G401 (cell line): ENCODE measurements around the gene MTAP. TPM values are rescaled to one million over a fixed set of nuclear protein-coding genes. Genes with fewer than 3 reads are reported as not detected.
A peak's percentile ranks its signal among the peaks of the same experiment; 100 is the strongest.

ENCODE experiments used
- DNase-seq: peaks from one replicate; pipeline ENCODE4 v3.0.0-alpha.2; 2015; ENCODE audit warnings: low spot score
- in situ Hi-C: cut with HindIII; loops from 2 replicates; pipeline ENCODE4 v1.10.0; 2016; ENCODE audit warnings: low sequenced_read_pairs, mixed read lengths
- total RNA-seq: library from RNA; depleted of rRNA; stranded (reverse); fragments of >200 nt; shearing (Covaris generic); gene quantifications from 2 replicates; pipeline ENCODE4 v1.2.3, GENCODE V29; 2014

MTAP gene
- total RNA-seq, 1 experiment from 2014 or later, result 15.1 TPM

GRCh38 chr9:21801683-21802417 lies 586 bp upstream of the MTAP start:
- peak; percentile 68 for DNase-seq
- in situ Hi-C loops, result no loop called here

DNA sequence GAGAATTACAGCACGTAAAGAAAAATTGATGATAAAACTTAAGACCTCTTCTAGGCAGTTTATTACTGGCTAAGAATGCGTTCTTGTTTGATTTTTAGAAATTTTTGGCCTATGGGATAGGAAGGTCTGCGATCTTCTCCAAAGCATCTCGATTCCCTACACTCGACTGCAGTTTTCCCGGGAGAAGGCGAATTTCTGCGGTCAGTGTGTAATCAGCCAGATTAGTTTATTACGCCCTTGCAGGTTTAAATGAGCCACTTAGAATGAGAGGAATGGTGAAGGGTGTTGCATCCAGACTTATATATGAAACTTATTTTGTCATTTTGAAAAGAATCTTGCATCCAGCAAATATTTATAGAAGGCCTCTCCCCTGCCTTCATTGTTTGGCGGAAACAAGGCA lies 1.2 kb downstream of the MTAP start:
- in situ Hi-C loops, result no loop called here
- DNase-seq, result peak; percentile 19

GRCh38 chr9:21804331-21804730 lies 1.9 kb downstream of the MTAP start:
- in situ Hi-C loops, result no loop called here
- DNase-seq, result peak; percentile 67

DNA sequence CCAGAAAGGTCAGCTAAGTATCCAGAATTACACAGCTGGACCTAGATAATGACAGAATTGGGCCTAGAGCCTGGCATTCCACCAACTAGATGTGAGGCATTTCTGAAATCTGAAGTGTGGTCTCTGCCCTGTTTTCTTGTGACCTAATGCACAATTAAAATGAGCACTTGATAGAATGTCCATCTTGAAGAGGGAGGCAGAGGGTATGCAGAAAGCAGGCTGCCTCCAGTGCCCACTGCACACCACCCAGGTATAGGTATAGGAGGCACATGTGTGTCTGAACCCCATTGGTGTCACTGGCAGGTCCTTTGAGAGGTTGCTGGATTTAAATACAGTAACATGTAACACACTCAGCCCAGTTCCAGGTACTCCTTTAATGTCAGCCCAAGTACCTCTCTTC lies 2.4 kb downstream of the MTAP start:
- in situ Hi-C loops, result no loop called here
- no peak for DNase-seq

DNA sequence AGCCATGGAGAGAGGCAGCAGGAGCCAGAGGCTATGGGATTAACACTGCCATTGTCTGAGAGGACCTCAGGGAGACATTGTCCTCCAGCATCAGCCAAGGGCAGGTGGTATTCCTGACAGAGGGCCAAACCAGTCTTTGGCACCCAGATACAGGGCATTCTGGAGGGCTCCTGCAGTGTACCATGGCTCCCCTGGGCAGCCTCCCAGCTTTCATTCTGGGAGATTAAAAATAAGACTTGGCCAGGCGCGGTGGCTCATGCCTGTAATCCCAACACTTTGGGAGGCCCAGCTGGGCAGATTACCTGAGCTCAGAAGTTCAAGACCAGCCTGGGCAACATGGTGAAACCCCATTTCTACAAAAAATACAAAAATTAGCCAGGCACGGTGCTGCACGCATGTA lies 4.2 kb downstream of the MTAP start:
- in situ Hi-C loops, result no loop called here
- no peak for DNase-seq

GRCh38 chr9:21810388-21810787 lies 8.0 kb downstream of the MTAP start:
- in situ Hi-C loops, result no loop called here
- DNase-seq, result no peak

GRCh38 chr9:21810881-21811280 lies 8.4 kb downstream of the MTAP start:
- in situ Hi-C loops, result no loop called here
- DNase-seq, result peak; percentile 18

DNA sequence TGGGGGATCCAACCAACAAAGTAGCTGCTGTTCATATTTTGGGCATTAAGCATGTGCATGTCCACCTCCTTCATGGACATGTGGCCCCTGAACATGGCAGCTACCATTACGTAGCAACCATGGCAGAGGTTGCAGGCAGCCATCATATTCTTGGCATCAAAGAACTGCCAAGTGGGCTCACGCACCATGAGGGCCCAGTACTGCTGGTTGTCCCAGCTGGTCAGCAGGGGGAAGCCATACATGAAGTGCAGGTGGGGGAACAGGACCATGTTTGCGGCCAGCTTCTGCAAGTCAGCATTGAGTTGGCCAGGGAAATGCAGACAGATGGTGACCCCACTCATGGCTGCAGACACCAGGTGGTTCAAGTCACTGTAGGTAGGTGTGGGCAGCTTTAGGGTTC lies 9.5 kb downstream of the MTAP start:
- DNase-seq, result peak; percentile 23
- in situ Hi-C loops, result no loop called here

GRCh38 chr9:21812415-21812814 lies 10.0 kb downstream of the MTAP start:
- in situ Hi-C loops, result no loop called here
- DNase-seq, result no peak

GRCh38 chr9:21812946-21813568 lies 10.6 kb downstream of the MTAP start:
- in situ Hi-C loops, result no loop called here

DNA sequence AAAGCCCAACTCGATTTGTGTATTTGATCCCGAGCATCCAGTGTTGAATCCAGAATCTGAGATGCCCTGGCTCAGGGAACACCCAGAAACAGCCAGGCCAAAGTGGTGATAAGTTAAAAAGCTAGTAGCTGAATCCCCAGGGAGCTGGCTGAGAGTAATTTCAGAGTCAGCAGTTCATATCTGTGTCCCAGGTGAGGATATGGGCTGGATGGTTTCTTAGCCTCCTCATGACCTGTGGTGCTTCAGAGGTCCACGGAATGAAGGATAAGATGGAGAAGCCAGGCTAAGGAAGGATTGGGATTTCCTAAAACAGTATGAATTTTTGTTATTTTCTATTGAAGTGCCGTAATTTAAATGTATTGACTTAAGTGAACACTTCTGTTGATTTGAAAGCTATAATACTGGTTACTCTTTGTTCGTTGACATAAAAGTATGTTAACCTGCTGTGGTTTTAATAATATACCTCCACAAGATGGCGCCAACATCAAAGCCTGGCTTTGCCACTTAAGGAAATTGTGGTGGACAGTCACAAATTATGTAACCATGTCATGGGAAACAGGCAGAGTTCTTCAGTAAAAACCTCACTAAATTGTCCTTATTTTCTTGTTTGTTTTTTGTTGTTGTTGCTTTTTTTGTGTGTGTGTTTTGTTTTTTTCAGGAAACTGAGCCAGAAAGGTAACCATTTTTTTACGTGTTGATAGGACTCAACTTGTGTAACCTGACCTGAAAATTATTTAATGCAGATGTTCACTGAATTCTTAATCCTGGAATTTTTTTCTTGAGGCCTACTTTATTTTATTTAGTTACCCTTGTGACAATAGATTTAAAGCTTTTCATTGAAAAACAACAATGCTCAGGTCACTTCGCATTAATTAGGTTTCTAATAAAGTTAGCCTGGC lies 11.4 kb downstream of the MTAP start:
- in situ Hi-C loops, result no loop called here
- DNase-seq, result peak; percentile 80

More at GRCh38 chr9:21812946-21813568, 10.6 kb downstream of the MTAP start:
- peak; percentile 24 for DNase-seq

GRCh38 chr9:21815643-21816042 lies 13.2 kb downstream of the MTAP start:
- in situ Hi-C loops, result no loop called here

DNA sequence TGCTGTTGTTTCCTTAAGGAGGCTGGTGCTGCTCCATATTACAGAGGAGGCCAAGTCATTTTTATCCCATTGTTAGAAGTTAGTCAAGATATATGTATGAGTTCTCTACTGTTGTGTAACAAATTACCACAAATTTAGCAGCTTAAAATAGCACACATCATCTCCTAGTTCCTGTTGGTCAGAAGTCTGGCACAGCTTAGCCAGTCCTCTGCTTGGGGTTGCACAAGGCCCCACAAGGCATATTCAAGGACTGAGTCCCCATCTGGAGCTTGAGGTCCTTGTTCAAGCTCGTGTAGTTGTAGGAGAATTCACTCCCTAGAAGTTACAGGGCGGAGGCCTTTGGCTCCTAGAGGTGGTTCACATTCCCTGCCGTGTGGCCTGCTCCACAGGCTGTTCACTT lies 14.7 kb downstream of the MTAP start:
- DNase-seq, result no peak
- in situ Hi-C loops, result no loop called here

More at GRCh38 chr9:21815643-21816042, 13.2 kb downstream of the MTAP start:
- DNase-seq, result no peak

- in situ Hi-C loops, result no loop called here
- DNase-seq, result no peak
Observed at GRCh38 chr9:21825637-21826036, 23.2 kb downstream of the MTAP start.

DNA sequence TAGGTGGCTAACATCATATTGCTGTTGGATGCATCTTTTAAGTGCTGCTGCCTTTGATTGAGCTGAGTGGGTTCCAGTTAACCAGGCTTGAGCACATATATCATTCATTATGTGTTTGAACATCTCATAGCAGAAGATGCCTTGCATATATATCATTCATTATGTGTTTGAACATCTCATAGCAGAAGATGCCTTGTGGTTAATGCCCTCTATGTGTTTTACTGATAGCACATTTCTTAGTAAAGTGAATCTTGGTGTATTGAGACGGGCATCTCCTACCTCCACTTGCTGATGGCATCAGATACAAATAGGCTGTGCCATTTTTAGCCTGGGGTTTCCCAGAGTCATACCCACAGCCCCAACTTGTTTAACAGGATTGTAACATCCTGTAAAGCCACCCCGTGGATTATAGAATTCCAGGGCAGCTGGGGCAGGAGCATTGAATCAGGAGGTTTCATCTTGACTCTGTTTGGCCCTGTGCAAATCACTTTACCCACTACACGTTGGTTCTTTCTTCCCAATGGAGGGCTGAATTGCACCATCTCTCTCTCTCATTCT lies 26.5 kb downstream of the MTAP start:
- in situ Hi-C loops, result no loop called here
- no peak for DNase-seq

- no peak for DNase-seq
- in situ Hi-C loops, result no loop called here
Observed at GRCh38 chr9:21830589-21830988, 28.2 kb downstream of the MTAP start.

GRCh38 chr9:21831841-21832509 lies 29.5 kb downstream of the MTAP start:
- in situ Hi-C loops, result no loop called here
- no peak for DNase-seq

DNA sequence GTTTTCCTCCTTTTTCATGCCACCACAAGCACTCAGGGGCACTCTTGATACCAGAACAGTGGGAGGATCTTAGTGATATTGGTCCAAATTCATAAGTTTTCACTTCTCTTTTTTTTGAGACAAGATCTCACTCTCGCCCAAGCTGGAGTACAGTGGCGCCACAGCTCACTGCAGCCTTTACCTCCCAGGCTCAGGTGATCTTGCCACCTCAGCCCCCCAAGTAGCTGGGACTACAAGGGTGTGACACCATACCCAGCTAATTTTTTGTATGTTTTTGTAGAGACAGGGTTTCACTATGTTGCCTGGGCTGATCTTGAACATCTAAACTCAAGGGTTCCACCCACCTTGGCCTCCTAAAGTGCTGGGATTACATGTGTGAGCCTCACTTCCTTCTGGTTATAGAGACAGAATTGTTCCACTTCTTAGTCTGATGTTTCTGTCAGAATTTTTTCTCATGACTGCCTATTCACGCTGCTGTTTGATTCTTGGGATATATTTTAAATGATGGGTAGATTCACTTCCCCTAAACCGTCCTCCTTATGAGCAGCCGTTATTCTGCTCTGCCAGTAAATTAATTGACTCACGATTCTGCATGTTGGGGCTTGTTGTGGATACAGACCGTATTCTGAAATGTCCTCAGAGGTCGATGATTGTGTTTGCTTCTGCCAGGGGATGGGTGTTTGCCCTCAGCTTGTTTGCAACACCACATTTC lies 30.8 kb downstream of the MTAP start:
- in situ Hi-C loops, result no loop called here
- DNase-seq, result no peak

DNA sequence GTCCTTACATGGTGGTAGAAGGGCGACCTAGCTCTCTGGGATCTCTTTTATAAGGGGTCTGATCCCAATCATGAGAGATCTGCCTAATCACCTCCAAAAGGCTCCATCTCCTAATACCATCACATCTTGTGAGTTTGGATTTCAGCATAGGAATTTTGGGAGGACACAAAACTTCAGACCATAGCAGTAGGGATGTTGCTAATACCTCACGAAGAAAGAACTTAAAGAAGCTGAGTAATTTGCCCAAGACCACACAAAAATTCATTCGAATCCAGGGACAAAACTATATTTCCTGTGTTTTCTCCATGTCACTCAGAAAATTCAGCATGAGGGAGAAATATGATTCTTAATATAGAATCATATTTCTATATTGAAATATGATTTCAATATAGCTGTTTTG lies 32.7 kb downstream of the MTAP start:
- DNase-seq, result no peak
- in situ Hi-C loops, result no loop called here
